ENCODE measurements around the gene DDR2.
A peak's percentile ranks its signal among the peaks of the same experiment; 100 is the strongest.
"Not testable (repeated sequence)": the region's sequence is repeated elsewhere in the genome, so short reads cannot be mapped to it uniquely, and the experiment has no call there.

DDR2 gene

GRCh38 chr1:162784926-162785325 lies 152.7 kb downstream of the DDR2 start:
- H3K4me3 ChIP-seq (ENCODE audit: control insufficient read depth in 1 of 7, extremely low read depth in 1 of 7, insufficient read depth in 4 of 7, low read depth in 2 of 7, low read length in 6 of 7); H3K4me1 ChIP-seq (ENCODE audit: control extremely low read depth in 1 of 4, control insufficient read depth in 4 of 4, insufficient read depth in 4 of 4, low read length in 3 of 4); POLR2A ChIA-PET; DNase-seq; H3K27me3 ChIP-seq (replicated peaks in 2 of 5; ENCODE audit: control insufficient read depth in 4 of 5, insufficient read depth in 5 of 5, low read length in 4 of 5); H3K9me3 ChIP-seq (ENCODE audit: control extremely low read depth in 1 of 5, control insufficient read depth in 4 of 5, insufficient read depth in 2 of 5, low read depth in 1 of 5, low read length in 4 of 5); H3K36me3 ChIP-seq (ENCODE audit: control insufficient read depth in 4 of 4, insufficient read depth in 4 of 4, low read length in 3 of 4); H3K27ac ChIP-seq (ENCODE audit: insufficient read depth in 1 of 2, low read depth in 1 of 2, low read length in 2 of 2, poor library complexity in 1 of 2, severe bottlenecking in 2 of 2); CTCF ChIA-PET: not testable (repeated sequence)
- WGBS (ENCODE audit: insufficient coverage): no CpG with 5 or more reads among the region's 1 CpG

- CTCF ChIA-PET; H3K4me3 ChIP-seq (ENCODE audit: control insufficient read depth in 1 of 7, extremely low read depth in 1 of 7, insufficient read depth in 4 of 7, low read depth in 2 of 7, low read length in 6 of 7); H3K27ac ChIP-seq (ENCODE audit: insufficient read depth in 1 of 2, low read depth in 1 of 2, low read length in 2 of 2, poor library complexity in 1 of 2, severe bottlenecking in 2 of 2); H3K36me3 ChIP-seq (ENCODE audit: control insufficient read depth in 4 of 4, insufficient read depth in 4 of 4, low read length in 3 of 4); H3K9me3 ChIP-seq (ENCODE audit: control extremely low read depth in 1 of 5, control insufficient read depth in 4 of 5, insufficient read depth in 2 of 5, low read depth in 1 of 5, low read length in 4 of 5); POLR2A ChIA-PET; H3K4me1 ChIP-seq (ENCODE audit: control extremely low read depth in 1 of 4, control insufficient read depth in 4 of 4, insufficient read depth in 4 of 4, low read length in 3 of 4); DNase-seq; H3K27me3 ChIP-seq (replicated peaks in 2 of 5; ENCODE audit: control insufficient read depth in 4 of 5, insufficient read depth in 5 of 5, low read length in 4 of 5): not testable (repeated sequence)
- WGBS (ENCODE audit: insufficient coverage): no CpG with 5 or more reads among the region's 1 CpG
Observed at GRCh38 chr1:162788783-162789182, 156.5 kb downstream of the DDR2 start.

GRCh38 chr1:162790303-162790984 lies 158.2 kb downstream of the DDR2 start, which contains the start of gene HSD17B7:
Gene HSD17B7 (plus strand): TSS chr1:162790702. CDS start chr1:162790801, 99 bp downstream.
- DNase-seq: peak; percentile 69 to 86 (median 77)

GRCh38 chr1:162790985-162791357 lies 158.7 kb downstream of the DDR2 start:
- H3K36me3 ChIP-seq (ENCODE audit: control insufficient read depth in 4 of 4, insufficient read depth in 4 of 4, low read length in 3 of 4); POLR2A ChIA-PET; CTCF ChIA-PET; H3K4me1 ChIP-seq (ENCODE audit: control extremely low read depth in 1 of 4, control insufficient read depth in 4 of 4, insufficient read depth in 4 of 4, low read length in 3 of 4); H3K27me3 ChIP-seq (replicated peaks in 2 of 5; ENCODE audit: control insufficient read depth in 4 of 5, insufficient read depth in 5 of 5, low read length in 4 of 5); H3K9me3 ChIP-seq (ENCODE audit: control extremely low read depth in 1 of 5, control insufficient read depth in 4 of 5, insufficient read depth in 2 of 5, low read depth in 1 of 5, low read length in 4 of 5): not testable (repeated sequence)
- WGBS (ENCODE audit: insufficient coverage): no CpG with 5 or more reads among the region's 8 CpGs
- Histone ChIP-seq H3K27ac (ENCODE audit: insufficient read depth in 1 of 2, low read depth in 1 of 2, low read length in 2 of 2, poor library complexity in 1 of 2, severe bottlenecking in 2 of 2) (peak overlapping the region; percentile 33 to 54), H3K4me3 (ENCODE audit: control insufficient read depth in 1 of 7, extremely low read depth in 1 of 7, insufficient read depth in 4 of 7, low read depth in 2 of 7, low read length in 6 of 7) (peak overlapping the region in 6 of 7 experiments; percentile 54 to 75 (median 70))
- DNase-seq: peak in 2 of 3 donors; percentile 14 to 34

More at GRCh38 chr1:162790303-162790984, 158.2 kb downstream of the DDR2 start, which contains the start of gene HSD17B7:
- H3K36me3 ChIP-seq (ENCODE audit: control insufficient read depth in 4 of 4, insufficient read depth in 4 of 4, low read length in 3 of 4); H3K4me1 ChIP-seq (ENCODE audit: control extremely low read depth in 1 of 4, control insufficient read depth in 4 of 4, insufficient read depth in 4 of 4, low read length in 3 of 4); H3K9me3 ChIP-seq (ENCODE audit: control extremely low read depth in 1 of 5, control insufficient read depth in 4 of 5, insufficient read depth in 2 of 5, low read depth in 1 of 5, low read length in 4 of 5); H3K27me3 ChIP-seq (replicated peaks in 2 of 5; ENCODE audit: control insufficient read depth in 4 of 5, insufficient read depth in 5 of 5, low read length in 4 of 5); CTCF ChIA-PET; POLR2A ChIA-PET: not testable (repeated sequence)
- peak within 1 kb of the TSS; percentile 33 to 77 for H3K27ac ChIP-seq (ENCODE audit: insufficient read depth in 1 of 2, low read depth in 1 of 2, low read length in 2 of 2, poor library complexity in 1 of 2, severe bottlenecking in 2 of 2)
- peak within 1 kb of the TSS; percentile 39 to 78 (median 70) for H3K4me3 ChIP-seq (ENCODE audit: control insufficient read depth in 1 of 7, extremely low read depth in 1 of 7, insufficient read depth in 4 of 7, low read depth in 2 of 7, low read length in 6 of 7)
- 0% methylated on average over 5 of the region's 49 CpGs for WGBS (ENCODE audit: insufficient coverage)

- no CpG with 5 or more reads among the region's 1 CpG for WGBS (ENCODE audit: insufficient coverage)
- H3K27me3 ChIP-seq (replicated peaks in 2 of 5; ENCODE audit: control insufficient read depth in 4 of 5, insufficient read depth in 5 of 5, low read length in 4 of 5); H3K4me3 ChIP-seq (ENCODE audit: control insufficient read depth in 1 of 7, extremely low read depth in 1 of 7, insufficient read depth in 4 of 7, low read depth in 2 of 7, low read length in 6 of 7); POLR2A ChIA-PET; CTCF ChIA-PET; H3K27ac ChIP-seq (ENCODE audit: insufficient read depth in 1 of 2, low read depth in 1 of 2, low read length in 2 of 2, poor library complexity in 1 of 2, severe bottlenecking in 2 of 2); H3K4me1 ChIP-seq (ENCODE audit: control extremely low read depth in 1 of 4, control insufficient read depth in 4 of 4, insufficient read depth in 4 of 4, low read length in 3 of 4); H3K9me3 ChIP-seq (ENCODE audit: control extremely low read depth in 1 of 5, control insufficient read depth in 4 of 5, insufficient read depth in 2 of 5, low read depth in 1 of 5, low read length in 4 of 5); DNase-seq: not testable (repeated sequence)
- peaks cover 0 to 14% (median 10%) of the 10 kb centered on the region in 4 experiments for H3K36me3 ChIP-seq (ENCODE audit: control insufficient read depth in 4 of 4, insufficient read depth in 4 of 4, low read length in 3 of 4)
Observed at GRCh38 chr1:162794284-162794683, 162.0 kb downstream of the DDR2 start.

GRCh38 chr1:162796617-162797279 lies 164.5 kb downstream of the DDR2 start:
- 100% methylated on average over 1 of the region's 4 CpGs for WGBS (ENCODE audit: insufficient coverage)
- H3K4me3 ChIP-seq (ENCODE audit: control insufficient read depth in 1 of 7, extremely low read depth in 1 of 7, insufficient read depth in 4 of 7, low read depth in 2 of 7, low read length in 6 of 7); DNase-seq; H3K4me1 ChIP-seq (ENCODE audit: control extremely low read depth in 1 of 4, control insufficient read depth in 4 of 4, insufficient read depth in 4 of 4, low read length in 3 of 4); H3K27me3 ChIP-seq (replicated peaks in 2 of 5; ENCODE audit: control insufficient read depth in 4 of 5, insufficient read depth in 5 of 5, low read length in 4 of 5); H3K27ac ChIP-seq (ENCODE audit: insufficient read depth in 1 of 2, low read depth in 1 of 2, low read length in 2 of 2, poor library complexity in 1 of 2, severe bottlenecking in 2 of 2); H3K9me3 ChIP-seq (ENCODE audit: control extremely low read depth in 1 of 5, control insufficient read depth in 4 of 5, insufficient read depth in 2 of 5, low read depth in 1 of 5, low read length in 4 of 5); CTCF ChIA-PET; POLR2A ChIA-PET: not testable (repeated sequence)
- peaks cover 5 to 30% (median 18%) of the 10 kb centered on the region in 4 experiments for H3K36me3 ChIP-seq (ENCODE audit: control insufficient read depth in 4 of 4, insufficient read depth in 4 of 4, low read length in 3 of 4)

- H3K4me1 ChIP-seq (ENCODE audit: control extremely low read depth in 1 of 4, control insufficient read depth in 4 of 4, insufficient read depth in 4 of 4, low read length in 3 of 4); H3K9me3 ChIP-seq (ENCODE audit: control extremely low read depth in 1 of 5, control insufficient read depth in 4 of 5, insufficient read depth in 2 of 5, low read depth in 1 of 5, low read length in 4 of 5); H3K4me3 ChIP-seq (ENCODE audit: control insufficient read depth in 1 of 7, extremely low read depth in 1 of 7, insufficient read depth in 4 of 7, low read depth in 2 of 7, low read length in 6 of 7); H3K27me3 ChIP-seq (replicated peaks in 2 of 5; ENCODE audit: control insufficient read depth in 4 of 5, insufficient read depth in 5 of 5, low read length in 4 of 5); POLR2A ChIA-PET; H3K27ac ChIP-seq (ENCODE audit: insufficient read depth in 1 of 2, low read depth in 1 of 2, low read length in 2 of 2, poor library complexity in 1 of 2, severe bottlenecking in 2 of 2): not testable (repeated sequence)
- DNase-seq: peak in 2 of 3 donors; percentile 30 to 46
- CTCF ChIA-PET: interaction anchor here (1.1 kb wide), 1 partner anchor 34 kb away, joined by 3 read pairs; no protein-coding TSS in a partner anchor
- H3K36me3 ChIP-seq (ENCODE audit: control insufficient read depth in 4 of 4, insufficient read depth in 4 of 4, low read length in 3 of 4): peaks cover 9 to 40% (median 20%) of the 10 kb centered on the region in 4 experiments
- 67% methylated on average over 3 of the region's 6 CpGs for WGBS (ENCODE audit: insufficient coverage)
Observed at GRCh38 chr1:162799995-162800830, 167.9 kb downstream of the DDR2 start.

All from common myeloid progenitor, CD34-positive (primary cell).